Tibial nerve (tissue), 3 donors: ENCODE data around the gene ABR.

Experiments
- POLR2A ChIP-seq, 2 donors: fragments of 450-650 bp; IDR thresholded peaks; one replicate each; pipeline ENCODE4 v1.6.1; 2017; ENCODE audit warnings: antibody characterized with exemption in 2 of 2, mild to moderate bottlenecking in 2 of 2, moderate library complexity in 2 of 2
- TF ChIP-seq, protein P1 (sequence below), 5 experiments: fragments of 200-600 bp in 3 of 5; fragments of 450-650 bp in 2 of 5; sonication (generic) in 3 of 5; IDR thresholded peaks; one replicate each; pipeline ENCODE4 v1.5.1; 2016 to 2019; ENCODE audit warnings: antibody characterized with exemption in 5 of 5, mild to moderate bottlenecking in 3 of 5, moderate library complexity in 2 of 5

DNA sequence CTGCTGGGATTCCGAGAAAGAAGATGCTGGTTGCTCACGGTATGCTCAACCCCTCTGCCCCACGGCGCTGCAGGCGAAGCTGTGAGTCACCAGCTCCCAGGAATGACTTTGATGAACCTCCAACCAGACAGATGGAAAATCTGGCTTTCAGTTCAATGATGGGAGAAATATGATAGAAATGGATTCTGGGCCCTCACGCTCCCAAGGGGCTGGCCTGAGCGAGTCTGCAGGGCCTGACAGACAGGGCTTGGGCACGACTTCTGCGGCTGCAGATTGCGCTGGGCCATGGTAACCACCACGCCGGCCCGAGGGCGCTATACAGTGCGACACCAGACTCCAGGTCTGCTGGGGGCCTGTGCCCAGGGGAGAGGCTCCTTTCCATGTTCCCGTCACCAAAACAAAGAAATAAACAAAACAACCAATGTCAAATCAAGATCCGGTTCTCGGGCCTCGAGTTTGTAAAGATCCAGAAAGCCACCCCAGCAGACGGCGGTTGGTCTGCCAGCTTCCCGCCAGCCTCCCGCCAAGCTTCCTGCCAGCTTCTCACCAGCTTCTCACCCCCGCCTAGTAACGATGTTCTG is 11.1 kb upstream of the ABR start:
- TF ChIP-seq, protein P1, sequence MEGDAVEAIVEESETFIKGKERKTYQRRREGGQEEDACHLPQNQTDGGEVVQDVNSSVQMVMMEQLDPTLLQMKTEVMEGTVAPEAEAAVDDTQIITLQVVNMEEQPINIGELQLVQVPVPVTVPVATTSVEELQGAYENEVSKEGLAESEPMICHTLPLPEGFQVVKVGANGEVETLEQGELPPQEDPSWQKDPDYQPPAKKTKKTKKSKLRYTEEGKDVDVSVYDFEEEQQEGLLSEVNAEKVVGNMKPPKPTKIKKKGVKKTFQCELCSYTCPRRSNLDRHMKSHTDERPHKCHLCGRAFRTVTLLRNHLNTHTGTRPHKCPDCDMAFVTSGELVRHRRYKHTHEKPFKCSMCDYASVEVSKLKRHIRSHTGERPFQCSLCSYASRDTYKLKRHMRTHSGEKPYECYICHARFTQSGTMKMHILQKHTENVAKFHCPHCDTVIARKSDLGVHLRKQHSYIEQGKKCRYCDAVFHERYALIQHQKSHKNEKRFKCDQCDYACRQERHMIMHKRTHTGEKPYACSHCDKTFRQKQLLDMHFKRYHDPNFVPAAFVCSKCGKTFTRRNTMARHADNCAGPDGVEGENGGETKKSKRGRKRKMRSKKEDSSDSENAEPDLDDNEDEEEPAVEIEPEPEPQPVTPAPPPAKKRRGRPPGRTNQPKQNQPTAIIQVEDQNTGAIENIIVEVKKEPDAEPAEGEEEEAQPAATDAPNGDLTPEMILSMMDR (IDR thresholded peaks at IDR 0.05) = no peak
- no peak for TF ChIP-seq POLR2A (IDR thresholded peaks at IDR 0.05)
